ENCODE results near the gene USE1. TPM values are rescaled to one million over a fixed set of nuclear protein-coding genes. Genes with fewer than 3 reads are reported as not detected.

The USE1 gene
- total and polyA plus RNA-seq, 9 of the 15 experiments (the other 6 are each of a cell fraction or from before 2014, with no cell fraction given): 17.3 to 52.4 (median 34.0) TPM

GRCh38 chr19:17266975-17267788 lies 52.0 kb downstream of the USE1 start, which contains the start of gene BABAM1 (continued):
- TF ChIP-seq UBTF (IDR thresholded peaks at IDR 0.05; ENCODE audit: borderline replicate concordance in 1 of 2, low read depth in 2 of 2, low read length in 2 of 2) (no peak), RBM39 (optimal IDR thresholded peaks at IDR 0.05; ENCODE audit: low read depth, low read length) (no peak), HSF4 (CRISPR knock-in tag; IDR thresholded peaks at IDR 0.05; ENCODE audit: borderline replicate concordance) (no peak), NFYB (IDR thresholded peaks at IDR 0.05; ENCODE audit: extremely low read depth, insufficient read length) (peak; percentile 96), NR3C1 (CRISPR knock-in tag; IDR thresholded peaks at IDR 0.05) (no peak), NRF1 (conservative IDR thresholded peaks at IDR 0.05 in 1 of 2, IDR thresholded peaks at IDR 0.05 in 1 of 2) (peak; percentile 87 to 88), ZNF77 (CRISPR knock-in tag; IDR thresholded peaks at IDR 0.05) (no peak), ZFP36 (IDR thresholded peaks at IDR 0.05; ENCODE audit: low read depth, low read length, partially characterized antibody) (no peak), RB1 (IDR thresholded peaks at IDR 0.05; ENCODE audit: low read depth) (no peak; the same call in 1 of the 2 replicates)
- TF ChIP-seq, protein P1, sequence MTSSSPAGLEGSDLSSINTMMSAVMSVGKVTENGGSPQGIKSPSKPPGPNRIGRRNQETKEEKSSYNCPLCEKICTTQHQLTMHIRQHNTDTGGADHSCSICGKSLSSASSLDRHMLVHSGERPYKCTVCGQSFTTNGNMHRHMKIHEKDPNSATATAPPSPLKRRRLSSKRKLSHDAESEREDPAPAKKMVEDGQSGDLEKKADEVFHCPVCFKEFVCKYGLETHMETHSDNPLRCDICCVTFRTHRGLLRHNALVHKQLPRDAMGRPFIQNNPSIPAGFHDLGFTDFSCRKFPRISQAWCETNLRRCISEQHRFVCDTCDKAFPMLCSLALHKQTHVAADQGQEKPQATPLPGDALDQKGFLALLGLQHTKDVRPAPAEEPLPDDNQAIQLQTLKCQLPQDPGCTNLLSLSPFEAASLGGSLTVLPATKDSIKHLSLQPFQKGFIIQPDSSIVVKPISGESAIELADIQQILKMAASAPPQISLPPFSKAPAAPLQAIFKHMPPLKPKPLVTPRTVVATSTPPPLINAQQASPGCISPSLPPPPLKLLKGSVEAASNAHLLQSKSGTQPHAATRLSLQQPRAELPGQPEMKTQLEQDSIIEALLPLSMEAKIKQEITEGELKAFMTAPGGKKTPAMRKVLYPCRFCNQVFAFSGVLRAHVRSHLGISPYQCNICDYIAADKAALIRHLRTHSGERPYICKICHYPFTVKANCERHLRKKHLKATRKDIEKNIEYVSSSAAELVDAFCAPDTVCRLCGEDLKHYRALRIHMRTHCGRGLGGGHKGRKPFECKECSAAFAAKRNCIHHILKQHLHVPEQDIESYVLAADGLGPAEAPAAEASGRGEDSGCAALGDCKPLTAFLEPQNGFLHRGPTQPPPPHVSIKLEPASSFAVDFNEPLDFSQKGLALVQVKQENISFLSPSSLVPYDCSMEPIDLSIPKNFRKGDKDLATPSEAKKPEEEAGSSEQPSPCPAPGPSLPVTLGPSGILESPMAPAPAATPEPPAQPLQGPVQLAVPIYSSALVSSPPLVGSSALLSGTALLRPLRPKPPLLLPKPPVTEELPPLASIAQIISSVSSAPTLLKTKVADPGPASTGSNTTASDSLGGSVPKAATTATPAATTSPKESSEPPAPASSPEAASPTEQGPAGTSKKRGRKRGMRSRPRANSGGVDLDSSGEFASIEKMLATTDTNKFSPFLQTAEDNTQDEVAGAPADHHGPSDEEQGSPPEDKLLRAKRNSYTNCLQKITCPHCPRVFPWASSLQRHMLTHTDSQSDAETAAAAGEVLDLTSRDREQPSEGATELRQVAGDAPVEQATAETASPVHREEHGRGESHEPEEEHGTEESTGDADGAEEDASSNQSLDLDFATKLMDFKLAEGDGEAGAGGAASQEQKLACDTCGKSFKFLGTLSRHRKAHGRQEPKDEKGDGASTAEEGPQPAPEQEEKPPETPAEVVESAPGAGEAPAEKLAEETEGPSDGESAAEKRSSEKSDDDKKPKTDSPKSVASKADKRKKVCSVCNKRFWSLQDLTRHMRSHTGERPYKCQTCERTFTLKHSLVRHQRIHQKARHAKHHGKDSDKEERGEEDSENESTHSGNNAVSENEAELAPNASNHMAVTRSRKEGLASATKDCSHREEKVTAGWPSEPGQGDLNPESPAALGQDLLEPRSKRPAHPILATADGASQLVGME (CRISPR knock-in tag; IDR thresholded peaks at IDR 0.05): no peak
- TF ChIP-seq, protein P2, sequence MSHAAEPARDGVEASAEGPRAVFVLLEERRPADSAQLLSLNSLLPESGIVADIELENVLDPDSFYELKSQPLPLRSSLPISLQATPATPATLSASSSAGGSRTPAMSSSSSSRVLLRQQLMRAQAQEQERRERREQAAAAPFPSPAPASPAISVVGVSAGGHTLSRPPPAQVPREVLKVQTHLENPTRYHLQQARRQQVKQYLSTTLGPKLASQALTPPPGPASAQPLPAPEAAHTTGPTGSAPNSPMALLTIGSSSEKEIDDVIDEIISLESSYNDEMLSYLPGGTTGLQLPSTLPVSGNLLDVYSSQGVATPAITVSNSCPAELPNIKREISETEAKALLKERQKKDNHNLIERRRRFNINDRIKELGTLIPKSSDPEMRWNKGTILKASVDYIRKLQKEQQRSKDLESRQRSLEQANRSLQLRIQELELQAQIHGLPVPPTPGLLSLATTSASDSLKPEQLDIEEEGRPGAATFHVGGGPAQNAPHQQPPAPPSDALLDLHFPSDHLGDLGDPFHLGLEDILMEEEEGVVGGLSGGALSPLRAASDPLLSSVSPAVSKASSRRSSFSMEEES (CRISPR knock-in tag; IDR thresholded peaks at IDR 0.05): no peak
- TF ChIP-seq, protein P3, sequence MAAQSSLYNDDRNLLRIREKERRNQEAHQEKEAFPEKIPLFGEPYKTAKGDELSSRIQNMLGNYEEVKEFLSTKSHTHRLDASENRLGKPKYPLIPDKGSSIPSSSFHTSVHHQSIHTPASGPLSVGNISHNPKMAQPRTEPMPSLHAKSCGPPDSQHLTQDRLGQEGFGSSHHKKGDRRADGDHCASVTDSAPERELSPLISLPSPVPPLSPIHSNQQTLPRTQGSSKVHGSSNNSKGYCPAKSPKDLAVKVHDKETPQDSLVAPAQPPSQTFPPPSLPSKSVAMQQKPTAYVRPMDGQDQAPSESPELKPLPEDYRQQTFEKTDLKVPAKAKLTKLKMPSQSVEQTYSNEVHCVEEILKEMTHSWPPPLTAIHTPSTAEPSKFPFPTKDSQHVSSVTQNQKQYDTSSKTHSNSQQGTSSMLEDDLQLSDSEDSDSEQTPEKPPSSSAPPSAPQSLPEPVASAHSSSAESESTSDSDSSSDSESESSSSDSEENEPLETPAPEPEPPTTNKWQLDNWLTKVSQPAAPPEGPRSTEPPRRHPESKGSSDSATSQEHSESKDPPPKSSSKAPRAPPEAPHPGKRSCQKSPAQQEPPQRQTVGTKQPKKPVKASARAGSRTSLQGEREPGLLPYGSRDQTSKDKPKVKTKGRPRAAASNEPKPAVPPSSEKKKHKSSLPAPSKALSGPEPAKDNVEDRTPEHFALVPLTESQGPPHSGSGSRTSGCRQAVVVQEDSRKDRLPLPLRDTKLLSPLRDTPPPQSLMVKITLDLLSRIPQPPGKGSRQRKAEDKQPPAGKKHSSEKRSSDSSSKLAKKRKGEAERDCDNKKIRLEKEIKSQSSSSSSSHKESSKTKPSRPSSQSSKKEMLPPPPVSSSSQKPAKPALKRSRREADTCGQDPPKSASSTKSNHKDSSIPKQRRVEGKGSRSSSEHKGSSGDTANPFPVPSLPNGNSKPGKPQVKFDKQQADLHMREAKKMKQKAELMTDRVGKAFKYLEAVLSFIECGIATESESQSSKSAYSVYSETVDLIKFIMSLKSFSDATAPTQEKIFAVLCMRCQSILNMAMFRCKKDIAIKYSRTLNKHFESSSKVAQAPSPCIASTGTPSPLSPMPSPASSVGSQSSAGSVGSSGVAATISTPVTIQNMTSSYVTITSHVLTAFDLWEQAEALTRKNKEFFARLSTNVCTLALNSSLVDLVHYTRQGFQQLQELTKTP (IDR thresholded peaks at IDR 0.05; ENCODE audit: low read depth in 1 of 2, partially characterized antibody in 2 of 2): peak; percentile 78 to 88

Measured in K562 (cell line).